GM12874 (cell line): ENCODE results near the gene BACH2.

Experiments used
- TF ChIP-seq, protein P1 (sequence below): IDR thresholded peaks from 2 replicates; pipeline ENCODE4 v1.5.1; 2011; ENCODE audit warnings: low read depth, mild to moderate bottlenecking, control low read depth, low read length, moderate library complexity; ENCODE audit not compliant: insufficient read depth

The BACH2 gene

DNA sequence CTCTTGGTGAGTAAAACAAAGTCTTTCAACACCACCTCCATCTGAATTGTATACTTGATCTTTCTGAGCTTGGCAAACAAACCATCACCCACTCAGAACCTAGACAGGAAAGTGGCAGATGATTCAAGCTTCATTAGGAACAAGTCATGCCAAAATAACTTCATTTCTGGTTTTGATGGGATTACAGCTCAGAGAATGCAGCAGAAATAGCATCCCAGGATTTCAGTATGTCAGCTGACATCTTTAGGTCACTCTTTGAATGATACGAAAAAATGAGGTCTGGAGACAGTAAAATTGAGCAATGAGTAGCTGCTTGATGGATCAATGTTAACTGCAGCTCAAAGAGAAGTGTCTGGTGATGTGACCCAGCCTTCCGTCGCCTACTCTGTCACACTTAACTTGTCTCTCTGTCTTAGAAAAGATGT is 310.0 kb downstream of the BACH2 start:
- TF ChIP-seq, protein P1, sequence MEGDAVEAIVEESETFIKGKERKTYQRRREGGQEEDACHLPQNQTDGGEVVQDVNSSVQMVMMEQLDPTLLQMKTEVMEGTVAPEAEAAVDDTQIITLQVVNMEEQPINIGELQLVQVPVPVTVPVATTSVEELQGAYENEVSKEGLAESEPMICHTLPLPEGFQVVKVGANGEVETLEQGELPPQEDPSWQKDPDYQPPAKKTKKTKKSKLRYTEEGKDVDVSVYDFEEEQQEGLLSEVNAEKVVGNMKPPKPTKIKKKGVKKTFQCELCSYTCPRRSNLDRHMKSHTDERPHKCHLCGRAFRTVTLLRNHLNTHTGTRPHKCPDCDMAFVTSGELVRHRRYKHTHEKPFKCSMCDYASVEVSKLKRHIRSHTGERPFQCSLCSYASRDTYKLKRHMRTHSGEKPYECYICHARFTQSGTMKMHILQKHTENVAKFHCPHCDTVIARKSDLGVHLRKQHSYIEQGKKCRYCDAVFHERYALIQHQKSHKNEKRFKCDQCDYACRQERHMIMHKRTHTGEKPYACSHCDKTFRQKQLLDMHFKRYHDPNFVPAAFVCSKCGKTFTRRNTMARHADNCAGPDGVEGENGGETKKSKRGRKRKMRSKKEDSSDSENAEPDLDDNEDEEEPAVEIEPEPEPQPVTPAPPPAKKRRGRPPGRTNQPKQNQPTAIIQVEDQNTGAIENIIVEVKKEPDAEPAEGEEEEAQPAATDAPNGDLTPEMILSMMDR = no peak

DNA sequence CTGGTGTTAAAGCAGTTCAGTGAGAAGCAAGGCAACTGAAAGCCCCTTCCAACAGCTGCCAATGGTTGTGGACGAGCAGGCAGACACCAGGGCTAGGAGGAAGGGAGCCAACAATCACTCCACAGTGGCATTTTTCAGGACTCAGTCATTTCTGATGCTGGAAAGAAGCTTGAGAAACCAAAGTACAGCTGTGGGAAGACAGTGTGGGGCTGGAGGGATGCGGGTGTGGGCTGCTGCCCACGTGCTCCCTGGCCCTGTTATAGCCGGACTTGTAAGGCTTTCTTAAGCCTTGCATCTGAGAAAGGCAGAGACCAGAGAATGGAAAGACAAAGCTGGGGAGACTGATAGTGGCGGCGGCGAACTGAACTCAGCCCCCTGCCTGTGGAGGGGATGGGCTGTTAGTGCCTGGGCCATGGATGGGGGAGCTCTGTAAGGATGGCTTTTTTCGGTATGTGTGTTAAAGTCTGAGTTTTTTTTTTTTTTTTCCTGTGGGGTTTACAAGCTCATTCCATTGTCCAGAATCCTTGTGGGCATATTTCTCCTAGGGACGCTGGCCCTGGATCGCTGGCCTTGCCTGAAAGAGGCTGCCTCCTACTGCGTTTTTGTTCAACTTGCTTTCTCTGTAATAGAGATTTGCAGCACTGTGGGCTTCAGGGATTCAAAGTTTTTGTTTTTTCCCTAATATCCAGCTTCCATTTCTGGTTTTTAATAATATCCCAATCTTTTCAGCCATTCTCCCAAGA is 310.7 kb downstream of the BACH2 start:
- TF ChIP-seq, protein P1 = no peak

DNA sequence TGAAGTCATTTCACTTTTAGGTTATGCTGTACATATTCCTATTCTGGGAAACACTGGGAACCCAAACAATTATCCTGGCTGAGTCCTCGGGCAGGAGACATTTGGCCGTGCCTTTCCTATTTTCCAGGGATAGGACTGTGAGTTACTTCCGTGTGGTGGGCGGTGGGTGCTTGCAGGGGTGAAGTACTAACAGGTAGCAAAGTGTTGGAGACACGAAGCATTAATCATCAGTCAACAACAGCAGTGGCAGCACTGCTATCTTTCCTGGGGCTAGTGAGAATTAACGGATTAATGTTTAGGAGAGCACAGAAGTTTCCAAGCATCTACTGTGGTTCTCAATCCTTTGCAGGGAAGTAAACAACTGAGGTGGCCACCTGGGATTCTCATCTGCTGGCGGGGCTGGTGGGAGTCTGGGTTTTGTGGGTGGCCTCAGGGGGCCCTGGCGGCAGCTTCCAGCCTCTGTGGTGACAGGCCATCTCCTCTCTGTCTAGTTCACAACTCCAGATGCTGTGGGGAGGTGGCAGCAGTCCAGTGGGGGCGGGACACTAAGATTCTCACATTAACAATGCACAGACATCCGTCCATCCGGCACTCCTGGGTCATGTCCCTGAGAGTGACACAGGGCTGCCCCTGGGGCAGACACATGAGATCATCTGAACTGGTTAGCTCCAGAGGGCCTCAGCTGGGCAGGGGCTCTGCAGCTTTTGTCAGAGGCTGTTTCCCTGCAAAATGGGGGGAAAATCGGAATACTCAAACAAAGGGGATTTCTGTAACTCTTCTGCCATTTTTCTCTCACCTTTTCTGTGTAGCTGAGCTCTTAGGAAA is 311.5 kb downstream of the BACH2 start:
- TF ChIP-seq, protein P1 = no peak

DNA sequence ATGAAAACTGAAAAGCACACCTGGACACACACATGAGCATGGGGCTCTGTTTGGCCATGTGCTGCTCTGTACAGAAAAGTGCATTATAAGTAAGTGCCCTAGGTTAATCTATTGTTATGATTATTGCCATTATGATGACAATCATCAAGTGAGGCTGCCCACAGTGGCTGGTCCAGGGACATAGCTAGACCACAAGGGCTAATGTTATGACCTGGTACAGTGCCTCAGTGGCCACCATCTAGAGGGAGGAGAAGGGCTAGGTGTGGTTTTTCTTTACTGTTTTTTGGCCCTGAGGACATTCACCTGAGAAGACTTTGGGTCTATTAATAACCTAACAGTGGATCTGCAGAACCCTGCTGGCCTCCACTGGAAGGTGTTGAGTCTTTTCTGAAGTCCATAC is 316.3 kb downstream of the BACH2 start:
- TF ChIP-seq, protein P1 = no peak

DNA sequence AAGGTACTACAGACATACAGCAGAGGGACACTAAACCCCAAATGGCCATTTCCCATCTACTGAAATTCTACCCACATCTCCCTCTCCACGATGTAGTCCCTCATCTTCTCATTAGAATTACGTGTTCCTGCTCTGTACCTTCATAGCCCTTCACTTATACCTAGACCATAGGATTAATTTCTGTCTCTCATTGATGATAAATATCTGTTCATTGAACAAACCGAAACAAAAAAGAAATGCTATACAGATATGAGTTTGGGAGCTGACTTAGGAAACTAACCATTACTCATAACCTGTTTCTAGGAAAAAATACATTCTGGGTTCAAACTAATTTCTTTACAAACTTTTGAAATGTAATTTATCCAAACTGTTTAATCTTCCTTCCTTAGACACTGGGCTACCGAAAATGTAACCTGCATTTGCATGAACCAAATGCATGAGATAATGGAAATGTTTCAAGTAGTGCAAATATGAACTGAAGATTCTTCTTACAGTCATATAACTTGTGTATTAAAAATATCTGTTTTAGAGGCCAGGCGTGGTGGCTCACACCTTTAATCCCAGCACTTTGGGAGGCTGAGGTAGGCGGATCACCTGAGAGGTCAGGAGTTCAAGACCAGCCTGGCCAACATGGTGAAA is 317.0 kb downstream of the BACH2 start:
- TF ChIP-seq, protein P1 = no peak

DNA sequence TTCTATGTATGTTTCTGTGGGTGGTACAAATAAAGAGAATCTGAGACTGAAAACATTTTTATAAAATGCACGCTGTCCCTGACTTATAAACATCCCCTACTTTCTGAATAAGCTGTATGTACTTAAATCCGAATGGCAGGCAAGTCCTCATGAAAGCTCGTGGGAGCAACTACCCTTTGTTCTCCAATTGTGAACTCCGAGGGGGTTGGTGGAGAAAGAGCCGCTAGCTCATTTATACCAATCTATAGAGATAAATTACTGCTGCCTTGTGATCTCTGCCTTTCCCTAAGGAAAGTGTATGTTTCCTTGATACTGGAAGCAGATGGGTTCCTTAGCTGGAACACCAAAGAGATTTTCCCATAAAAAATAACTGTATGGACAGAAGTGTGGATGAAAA is 317.9 kb downstream of the BACH2 start:
- TF ChIP-seq, protein P1 = no peak
